ENCODE results near the gene INPP4A. TPM values are rescaled to one million over a fixed set of nuclear protein-coding genes. Genes with fewer than 3 reads are reported as not detected.

The INPP4A gene
- polyA plus RNA-seq, 2 of the 4 experiments (the other 2 are of a cell fraction), result 9.4 to 16.0 TPM

- TF ChIP-seq REST (IDR thresholded peaks at IDR 0.05), result no peak
These were observed 25.1 kb upstream of the INPP4A start (continued) for GRCh38 chr2:98419544-98419943.

- H3K4me1 ChIP-seq, result no peaks in the 10 kb centered on the region
- ATAC-seq (no peak), FAIRE-seq (no peak), DNase-seq (ENCODE audit: low read depth in 1 of 2, low spot score in 1 of 2) (no peak)
- H3K4me2 ChIP-seq, result no peak overlapping the region
- POLR2A ChIA-PET, result no interaction called here
- H3K27ac ChIP-seq, result no peak overlapping the region
- H3K9me3 ChIP-seq, result peaks cover 11% of the 10 kb centered on the region; the same call in 2 of the 3 replicates
- WGBS (ENCODE audit: missing lambda C conversion rate), result 21% methylated on average over 6 of the region's 6 CpGs
- TF ChIP-seq E2F6 (IDR thresholded peaks at IDR 0.05; ENCODE audit: borderline replicate concordance, low read depth) (no peak), SMC3 (IDR thresholded peaks at IDR 0.05) (no peak), ESRRA (IDR thresholded peaks at IDR 0.05; ENCODE audit: borderline replicate concordance, low read length) (no peak), GATA3 (IDR thresholded peaks at IDR 0.05; ENCODE audit: borderline replicate concordance) (no peak), HMGXB4 (CRISPR knock-in tag; IDR thresholded peaks at IDR 0.05; ENCODE audit: borderline replicate concordance) (no peak), POLR2AphosphoS2 (conservative IDR thresholded peaks at IDR 0.05; ENCODE audit: low read length) (no peak), ZNF302 (CRISPR knock-in tag; IDR thresholded peaks at IDR 0.05) (no peak), RNF2 (IDR thresholded peaks at IDR 0.05; ENCODE audit: borderline replicate concordance, low read depth) (no peak), CBX2 (IDR thresholded peaks at IDR 0.05; ENCODE audit: borderline replicate concordance, low read depth) (no peak), HOXB13 (CRISPR knock-in tag; IDR thresholded peaks at IDR 0.05; ENCODE audit: low read depth) (no peak), EHF (CRISPR knock-in tag; IDR thresholded peaks at IDR 0.05) (no peak), FOSL2 (IDR thresholded peaks at IDR 0.05) (no peak), FOSL2 (CRISPR knock-in tag; IDR thresholded peaks at IDR 0.05) (no peak), USF2 (IDR thresholded peaks at IDR 0.05) (no peak), EHMT2 (IDR thresholded peaks at IDR 0.05; ENCODE audit: low read depth) (no peak), HEYL (CRISPR knock-in tag; IDR thresholded peaks at IDR 0.05) (no peak), ELK1 (IDR thresholded peaks at IDR 0.05; ENCODE audit: low read depth, low read length) (no peak), KDM5A (IDR thresholded peaks at IDR 0.05) (no peak)
- no peak overlapping the region for H3K4me3 ChIP-seq
- CTCF ChIA-PET, result interaction anchor here (1.1 kb wide), 1 partner anchor 35 kb away, joined by 3 read pairs; no protein-coding TSS in a partner anchor
These were observed 24.5 kb upstream of the INPP4A start for GRCh38 chr2:98419977-98420725.
